Measurements from ENCODE around the gene CDH26.
"Not testable (repeated sequence)": the region's sequence is repeated elsewhere in the genome, so short reads cannot be mapped to it uniquely, and the experiment has no call there.

The CDH26 gene

DNA sequence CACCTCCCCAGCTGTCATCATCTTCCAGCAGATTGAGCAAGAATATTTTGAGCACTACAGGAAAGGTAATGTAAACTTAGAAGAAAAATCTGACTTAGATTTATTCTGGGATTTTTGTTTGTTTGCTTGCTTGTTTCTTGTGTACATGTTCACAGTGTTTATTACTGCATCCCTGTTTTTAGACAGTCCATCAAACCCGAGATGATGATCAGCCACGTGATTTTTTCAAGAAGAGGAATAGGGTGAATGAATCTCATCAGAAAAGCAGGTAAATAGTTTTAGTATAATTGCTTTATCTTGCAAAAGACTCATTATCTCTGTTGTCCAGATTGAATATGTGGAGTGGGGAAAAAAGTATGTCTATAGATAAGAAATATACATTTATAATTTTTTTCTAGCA is 16.0 kb upstream of the CDH26 start:
- no peak for DNase-seq

GRCh38 chr20:59944726-59945125 is 13.5 kb upstream of the CDH26 start:
- no peak for DNase-seq

DNA sequence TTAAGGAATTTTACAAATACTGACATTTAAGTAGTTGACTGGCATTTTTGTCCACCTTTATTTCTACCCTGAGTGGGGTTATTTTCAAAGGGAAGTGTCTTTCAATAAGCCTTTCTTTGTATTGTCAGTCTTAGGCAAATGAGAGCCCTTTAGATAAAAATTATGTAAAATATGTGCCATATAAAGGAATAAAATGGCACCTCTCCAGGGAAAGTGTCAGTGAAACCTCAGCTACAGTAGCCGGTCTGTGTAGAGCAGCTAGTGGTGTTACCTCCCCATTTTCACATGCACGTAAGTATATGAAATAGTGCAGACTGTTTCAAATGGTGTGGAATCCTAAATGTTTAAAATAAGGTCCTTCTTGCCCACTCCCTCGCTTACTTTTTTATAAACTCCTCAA is 13.0 kb upstream of the CDH26 start:
- DNase-seq: no peak

DNA sequence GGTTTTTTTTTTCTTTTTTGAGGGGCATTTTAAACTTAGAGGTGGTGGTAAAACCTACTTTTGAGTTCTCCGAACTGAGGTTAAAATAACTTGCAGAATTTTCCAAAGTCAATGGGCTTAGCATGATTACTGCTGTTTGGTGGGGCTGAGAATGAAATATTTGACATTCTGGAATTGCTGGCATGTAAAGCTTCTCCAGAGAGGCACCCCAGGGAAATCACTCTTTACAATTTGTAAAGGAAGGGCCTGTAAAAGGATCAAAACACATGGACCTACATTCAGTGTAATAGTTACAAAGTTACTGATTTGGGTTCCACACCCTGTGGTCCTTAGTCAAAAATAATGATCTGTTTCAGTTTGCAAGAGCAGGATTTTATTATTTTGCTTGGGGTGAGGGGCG is 12.5 kb upstream of the CDH26 start:
- DNase-seq: no peak

DNA sequence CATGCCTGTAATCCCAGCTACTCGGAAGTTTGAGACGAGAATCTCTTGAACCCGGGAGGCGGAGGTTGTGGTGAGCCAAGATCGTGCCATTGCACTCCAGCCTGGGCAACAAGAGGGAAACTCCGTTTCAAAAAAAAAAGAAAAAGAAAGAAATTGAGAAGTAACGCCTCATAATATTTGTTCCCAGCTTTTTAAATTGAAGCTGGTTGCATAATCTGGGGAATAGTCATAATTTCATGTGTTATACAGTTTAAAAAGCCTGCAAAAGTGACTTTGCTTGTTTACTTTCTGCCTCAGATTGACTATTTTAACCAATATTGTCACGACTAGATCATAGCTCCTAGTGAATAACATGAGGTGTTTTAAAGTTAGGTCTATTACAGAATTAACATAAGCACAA is 10.8 kb upstream of the CDH26 start:
- DNase-seq: no peak

DNA sequence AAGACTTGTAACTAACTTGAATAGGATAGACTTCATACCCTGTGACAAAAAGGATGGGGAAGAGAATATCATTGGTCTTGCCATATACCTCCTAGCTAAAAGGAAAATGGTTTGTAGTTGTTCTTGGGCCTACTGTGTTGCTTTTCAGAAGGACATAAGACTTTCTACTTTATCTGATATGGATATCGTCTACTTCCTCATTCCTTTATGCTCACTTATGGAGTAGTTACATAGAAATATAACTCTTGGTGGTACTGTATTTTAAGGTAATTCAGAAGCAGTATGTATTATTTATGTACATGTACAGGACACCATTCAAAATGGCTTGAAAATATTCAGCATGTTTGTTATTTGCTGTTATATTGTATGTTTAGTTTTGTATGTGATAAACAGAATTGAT is 10.0 kb upstream of the CDH26 start:
- no peak for DNase-seq

DNA sequence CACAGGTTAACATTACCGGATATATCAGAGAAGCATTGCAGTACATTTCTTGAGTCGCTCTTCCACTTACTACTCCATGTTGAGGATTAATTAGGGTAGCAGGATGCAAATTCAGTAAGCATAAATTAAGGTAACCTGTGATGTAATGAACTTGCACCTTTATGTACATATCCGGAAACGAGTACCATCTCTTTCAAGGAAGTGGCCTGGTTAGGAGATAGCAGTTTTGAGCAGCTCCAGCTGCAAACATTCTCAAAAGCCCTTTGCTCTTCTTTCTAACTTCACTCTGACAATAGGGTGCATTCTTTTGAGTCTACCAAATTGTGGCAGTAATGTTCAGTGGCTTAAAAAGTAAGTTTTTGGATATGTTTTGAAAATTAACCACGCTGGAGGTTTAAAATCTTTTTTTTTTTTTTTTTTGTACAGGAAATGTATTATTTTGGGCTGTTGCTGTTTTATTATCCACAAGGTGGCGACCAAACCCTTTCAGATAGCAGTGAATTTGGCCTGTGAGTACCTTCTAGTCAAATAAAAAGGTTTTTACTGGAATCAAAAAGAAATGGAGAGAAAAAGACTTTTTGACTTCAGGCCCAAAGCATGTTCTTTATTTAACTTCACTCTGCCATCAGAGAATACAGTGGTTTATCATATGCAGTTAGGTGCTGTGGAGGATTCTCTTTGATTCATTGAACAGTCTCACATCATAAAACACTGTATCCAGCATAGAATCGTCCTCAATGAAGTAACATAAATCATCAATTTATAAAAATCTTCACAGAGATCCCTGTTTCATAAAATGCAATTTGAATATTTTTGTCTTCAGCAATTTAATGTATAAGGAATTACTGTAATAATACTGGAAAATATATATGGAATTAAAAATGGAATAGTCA is 9.1 kb upstream of the CDH26 start:
- DNase-seq: no peak

DNA sequence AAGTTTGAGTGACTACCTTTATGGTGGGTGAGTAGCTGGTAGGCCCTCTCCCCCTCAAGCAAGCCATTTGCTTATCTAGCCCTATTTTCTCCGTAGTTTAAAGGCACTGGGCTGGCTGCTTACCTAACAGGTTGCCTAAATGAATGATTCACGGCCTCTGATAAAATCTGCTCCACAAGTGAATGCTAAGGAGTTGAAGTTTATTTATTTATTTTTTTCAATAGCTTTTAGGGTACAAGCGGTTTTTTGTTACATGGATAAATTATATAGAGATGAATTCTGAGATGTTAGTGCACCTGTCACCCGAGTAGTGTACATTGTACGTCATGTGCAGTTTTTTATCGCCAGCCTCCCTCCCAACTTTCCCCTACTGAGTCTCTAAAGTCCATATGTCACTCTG is 8.3 kb upstream of the CDH26 start:
- DNase-seq: no peak

DNA sequence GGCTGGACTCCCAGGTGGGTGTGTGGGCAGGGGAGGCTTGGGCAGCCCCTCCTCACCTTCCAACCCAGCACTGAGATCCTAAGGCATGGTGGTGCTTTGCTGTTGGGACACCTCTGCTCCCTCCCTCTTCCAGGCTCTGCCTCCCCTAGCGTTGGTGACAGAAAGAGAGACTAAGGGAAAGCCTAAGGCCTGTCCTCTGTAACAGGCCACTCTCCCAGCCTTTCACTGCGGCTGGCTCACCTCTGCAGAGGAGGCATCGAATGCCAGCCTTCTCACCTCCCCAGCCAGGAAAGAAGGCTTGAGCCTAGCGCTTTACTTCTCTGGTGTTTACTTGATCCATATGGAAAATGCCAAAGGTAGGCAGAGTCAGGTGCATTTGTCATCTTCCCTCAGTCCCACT is 3.5 kb upstream of the CDH26 start:
- DNase-seq: no peak

- DNase-seq: peak; percentile 30
Observed at GRCh38 chr20:59955131-59955796, 3.0 kb upstream of the CDH26 start.

DNA sequence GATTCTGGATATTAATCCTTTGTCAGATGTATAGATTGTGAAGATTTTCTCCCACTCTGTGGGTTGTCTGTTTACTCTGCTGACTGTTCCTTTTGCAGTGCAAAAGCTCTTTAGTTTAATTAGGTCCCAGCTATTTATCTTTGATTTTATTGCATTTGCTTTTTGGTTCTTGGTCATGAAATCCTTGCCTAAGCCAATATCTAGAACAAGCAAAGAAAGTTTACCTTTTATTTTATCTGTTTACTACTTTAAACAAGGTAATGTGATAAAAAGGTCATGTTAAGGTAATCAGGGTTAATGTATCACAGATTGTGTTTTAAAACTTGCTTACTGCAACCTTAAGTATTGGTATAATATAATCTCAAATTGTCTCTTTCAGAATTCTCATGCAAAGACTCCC is 655 bp upstream of the CDH26 start:
- not testable (repeated sequence) for DNase-seq

GRCh38 chr20:59958626-59959025 is 403 bp downstream of the CDH26 start:
- DNase-seq: no peak

DNA sequence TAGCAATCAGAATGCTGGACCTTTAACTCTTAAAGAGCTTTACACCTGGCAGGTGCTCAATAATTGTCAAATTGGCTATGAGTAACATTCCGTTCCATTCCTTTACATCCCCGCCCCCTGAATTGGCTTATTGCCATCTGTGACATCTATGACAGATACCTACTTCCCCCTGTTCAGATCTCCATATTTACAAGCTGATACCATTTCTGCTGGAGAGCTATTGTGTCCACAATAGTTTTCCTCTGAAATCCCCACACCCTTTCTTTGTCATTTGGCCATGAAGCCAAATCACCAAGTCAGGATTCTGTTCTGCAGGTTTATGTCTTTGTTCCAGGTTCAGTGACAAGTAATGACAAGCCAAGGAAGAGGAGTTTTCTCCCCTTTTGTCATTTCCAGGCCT is 3.2 kb downstream of the CDH26 start:
- no peak for DNase-seq

GRCh38 chr20:59962155-59962554 is 3.9 kb downstream of the CDH26 start:
- DNase-seq: no peak

DNA sequence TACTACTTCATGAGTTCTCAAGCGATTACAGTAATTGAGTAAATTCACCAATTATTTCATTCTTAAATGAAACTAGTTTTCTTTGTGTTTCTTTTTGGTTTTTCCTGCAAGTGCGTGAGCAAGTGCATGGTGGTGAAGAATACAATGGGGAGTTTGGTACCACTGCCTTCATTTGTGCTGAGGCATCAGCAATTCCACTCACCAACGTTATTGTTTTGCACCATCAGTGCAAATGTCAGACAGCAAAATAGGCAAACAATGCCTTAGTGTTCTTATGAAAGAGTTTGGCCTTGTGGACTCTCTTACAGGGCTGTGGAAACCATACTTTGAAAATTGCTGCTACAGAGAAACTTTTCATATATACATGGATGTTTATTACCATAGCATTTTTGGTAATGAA is 8.2 kb downstream of the CDH26 start:
- DNase-seq: no peak

GRCh38 chr20:59971428-59971827 is 13.2 kb downstream of the CDH26 start:
- no peak for DNase-seq

GRCh38 chr20:59972037-59972801 is 14.0 kb downstream of the CDH26 start:
- DNase-seq: no peak

DNA sequence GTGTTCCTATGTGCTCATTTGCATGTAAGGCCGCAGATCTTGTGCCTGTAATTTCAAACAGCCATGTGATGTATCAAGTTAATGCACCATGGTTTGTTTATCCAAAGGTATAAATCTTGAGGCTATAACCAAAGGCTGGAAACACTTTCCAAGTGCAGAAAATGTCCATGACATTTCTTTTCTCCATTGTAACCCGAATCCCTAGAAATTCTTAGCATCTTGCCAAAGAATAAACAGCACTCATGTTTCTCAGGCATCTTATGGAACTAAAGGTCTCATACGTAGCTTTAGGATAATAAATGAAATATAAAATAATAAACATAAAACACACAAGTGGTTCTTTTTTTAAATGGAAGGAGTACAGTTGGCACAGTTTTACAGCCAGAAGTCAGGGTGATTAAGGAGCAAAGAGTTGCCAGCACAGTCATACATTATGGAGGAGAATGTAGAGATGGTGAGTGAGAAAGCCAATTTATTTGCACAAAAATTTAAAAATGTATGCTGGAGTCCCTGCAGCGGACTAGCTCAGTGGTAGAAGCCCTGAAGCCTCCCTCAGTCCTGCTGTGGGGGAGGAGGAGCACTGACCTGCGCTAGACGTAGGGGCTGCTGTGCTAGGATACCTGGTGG is 18.0 kb downstream of the CDH26 start:
- no peak for DNase-seq

DNA sequence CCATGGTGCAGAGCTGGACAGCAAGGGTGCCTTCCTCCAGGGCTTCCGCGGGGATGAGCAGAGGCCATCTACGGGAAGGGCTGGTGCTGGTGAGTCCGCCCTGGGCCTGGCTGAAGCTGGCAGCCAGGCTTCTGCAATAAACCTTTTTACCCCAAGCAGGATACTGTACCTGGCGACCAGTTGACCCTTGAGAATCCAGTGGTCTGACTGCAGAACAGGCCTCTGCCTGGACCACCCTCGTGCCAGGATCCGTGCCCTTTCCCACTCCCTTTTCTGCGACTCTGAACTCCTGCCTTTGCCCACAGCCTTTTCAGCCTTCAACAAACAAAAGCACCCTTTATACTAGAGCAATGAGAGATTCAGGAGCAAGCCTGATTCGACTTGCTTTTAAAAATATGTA is 18.9 kb downstream of the CDH26 start:
- DNase-seq: no peak

- no peak for DNase-seq
Observed at GRCh38 chr20:59983076-59983475, 24.9 kb downstream of the CDH26 start.

- DNase-seq: peak; percentile 23
Observed at GRCh38 chr20:59984541-59984940, 26.3 kb downstream of the CDH26 start.

DNA sequence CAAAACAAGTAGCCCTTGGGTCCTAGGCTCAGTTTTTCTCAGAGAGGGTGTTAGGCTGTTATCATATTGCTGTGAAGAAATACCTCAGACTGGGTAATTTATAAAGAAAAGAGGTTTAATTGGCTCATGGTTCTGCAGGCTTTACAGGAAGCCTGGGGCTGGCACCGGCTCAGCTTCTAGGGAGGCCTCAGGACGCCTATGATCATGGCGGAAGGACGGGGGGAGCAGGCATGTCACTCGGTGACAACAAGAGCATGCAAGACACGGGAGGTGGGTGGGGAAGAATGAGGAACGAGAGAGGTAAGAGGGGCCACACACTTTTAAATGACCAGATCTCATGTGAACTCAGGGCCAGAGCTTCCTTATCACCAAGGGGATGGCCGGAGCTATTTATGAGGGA is 26.9 kb downstream of the CDH26 start:
- DNase-seq: no peak

DNA sequence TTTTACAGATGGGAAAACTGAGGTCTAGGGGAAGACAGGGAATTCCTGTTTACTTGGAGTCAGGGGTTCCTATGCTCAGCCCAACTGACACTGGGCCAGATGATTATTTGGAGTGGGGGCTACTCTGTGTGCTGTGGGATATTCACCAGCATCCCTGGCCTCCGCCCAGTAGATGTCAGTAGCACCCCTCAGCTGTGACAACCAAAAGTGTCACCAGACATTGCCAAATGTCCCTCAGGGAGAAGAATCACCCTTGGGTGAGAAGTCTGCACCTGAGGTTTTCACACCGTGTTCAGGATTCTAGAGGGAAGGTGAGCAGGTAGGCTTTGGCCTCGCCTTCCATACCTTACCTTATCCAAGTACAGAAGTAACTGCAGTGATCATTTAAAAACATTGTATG is 27.6 kb downstream of the CDH26 start:
- no peak for DNase-seq
